ENCODE measurements around the gene RNF26.

RNF26 gene

DNA sequence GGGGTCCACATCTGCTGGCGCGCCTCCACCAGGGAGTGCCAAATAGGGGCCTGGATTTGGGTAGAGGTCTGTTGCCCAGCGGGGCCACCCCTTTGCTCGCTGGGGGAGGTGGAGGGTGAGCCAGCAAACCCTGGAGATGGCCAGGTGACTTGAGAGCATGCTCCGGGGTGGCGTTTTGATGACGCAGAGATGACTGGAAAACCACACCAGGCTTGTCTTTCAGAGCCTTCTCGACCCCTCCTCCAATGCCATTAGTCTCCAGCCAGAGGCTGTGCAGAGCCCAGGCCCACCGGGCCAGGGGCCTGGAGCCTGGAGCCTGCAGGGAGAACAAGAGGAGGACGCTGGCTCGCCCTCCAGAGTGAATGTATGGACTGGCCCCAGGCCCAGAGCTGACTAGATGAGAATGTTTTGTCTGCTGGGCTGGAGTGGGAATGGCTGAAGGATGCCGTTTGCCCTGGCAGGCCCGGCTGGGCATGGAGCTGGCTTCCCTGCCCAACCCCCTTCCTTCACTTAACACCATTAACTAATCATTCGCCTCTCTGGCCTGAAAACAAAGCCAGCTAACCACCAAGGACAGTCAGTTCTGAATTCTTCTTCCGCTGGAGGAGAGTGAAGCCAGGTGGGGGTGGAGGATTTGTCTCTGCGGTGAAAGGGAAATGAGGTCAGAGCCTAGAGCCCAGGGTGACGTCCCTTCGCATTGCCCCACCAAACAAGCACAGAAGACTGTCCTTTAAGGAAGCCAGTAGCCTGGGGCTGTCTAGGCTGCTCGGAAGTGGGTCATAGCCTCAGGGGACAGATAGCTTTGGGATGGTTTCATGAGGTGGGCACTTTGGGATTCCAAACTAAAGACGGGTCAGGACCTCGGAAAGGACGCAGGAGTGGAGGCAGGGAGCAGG, 15.8 kb upstream of the RNF26 start:
- TF ChIP-seq JUND (IDR thresholded peaks at IDR 0.05; ENCODE audit: low read depth): no peak
- in situ Hi-C loops (cut with HindIII; ENCODE audit: low pct_unique_long_range_greater_than_20kb, low sequenced_read_pairs): no loop called here
- DNase-seq (ENCODE audit: low read depth in 1 of 2, low spot score in 1 of 2): no peak

DNA sequence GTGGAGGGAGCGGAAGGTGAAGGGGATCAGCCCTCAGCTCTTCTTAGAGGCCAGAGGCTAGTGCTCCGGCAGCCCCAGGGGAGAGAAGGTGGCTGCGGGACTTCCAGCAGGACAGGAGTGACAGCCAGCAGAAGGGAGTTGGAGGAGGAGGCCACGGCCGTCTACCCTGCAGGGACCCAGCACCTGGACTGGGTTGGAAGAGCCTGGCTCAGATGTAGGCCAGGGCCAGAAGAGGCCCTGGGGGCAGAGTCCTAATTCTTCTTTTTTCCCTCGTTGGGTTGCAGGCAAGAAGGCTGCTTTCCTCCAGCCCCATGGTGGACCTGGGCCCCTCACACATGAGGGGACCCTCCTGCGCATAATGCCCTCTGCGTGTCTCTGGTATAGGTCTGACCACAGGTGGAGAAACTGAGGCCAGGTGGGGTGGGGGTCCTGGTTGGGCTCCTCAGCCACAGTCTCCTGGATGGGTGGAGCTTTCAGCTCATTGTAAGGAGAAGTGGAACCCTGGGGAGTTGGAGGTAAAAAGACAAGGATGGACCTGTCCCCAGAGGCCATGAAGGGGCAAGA, 15.1 kb upstream of the RNF26 start:
- TF ChIP-seq JUND (IDR thresholded peaks at IDR 0.05; ENCODE audit: low read depth): no peak
- in situ Hi-C loops (cut with HindIII; ENCODE audit: low pct_unique_long_range_greater_than_20kb, low sequenced_read_pairs): no loop called here
- DNase-seq (ENCODE audit: low read depth in 1 of 2, low spot score in 1 of 2): no peak

DNA sequence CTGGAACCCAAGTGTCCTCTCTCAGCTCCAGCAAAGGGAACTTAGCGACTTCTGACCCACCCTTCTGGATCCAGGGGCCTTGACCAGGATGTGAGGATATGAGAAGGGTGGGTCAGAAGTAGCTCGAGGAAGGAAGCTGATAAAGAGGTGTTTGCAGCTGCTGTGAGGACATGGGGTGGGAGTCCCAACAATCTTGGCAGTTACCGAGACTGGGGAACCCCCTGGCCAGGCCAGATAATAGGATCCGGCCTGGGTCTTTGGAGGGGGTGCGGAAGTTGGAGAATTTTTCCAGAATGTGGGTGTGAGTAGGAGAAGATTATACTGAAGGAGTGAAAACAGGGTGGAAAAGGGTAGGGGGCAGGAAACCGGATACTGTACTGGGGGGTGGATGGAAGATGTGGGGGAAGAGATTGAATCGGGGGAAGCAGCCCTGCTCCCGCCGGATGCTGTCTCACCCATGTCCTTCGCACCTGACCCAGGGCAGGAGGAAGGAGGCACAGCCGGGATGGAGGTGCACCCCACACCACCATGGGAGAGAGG, 14.6 kb upstream of the RNF26 start:
- in situ Hi-C loops (cut with HindIII; ENCODE audit: low pct_unique_long_range_greater_than_20kb, low sequenced_read_pairs): no loop called here
- TF ChIP-seq JUND (IDR thresholded peaks at IDR 0.05; ENCODE audit: low read depth): no peak
- no peak for DNase-seq (ENCODE audit: low read depth in 1 of 2, low spot score in 1 of 2)

- in situ Hi-C loops (cut with HindIII; ENCODE audit: low pct_unique_long_range_greater_than_20kb, low sequenced_read_pairs): no loop called here
- DNase-seq (ENCODE audit: low read depth in 1 of 2, low spot score in 1 of 2): no peak
- no peak for TF ChIP-seq JUND (IDR thresholded peaks at IDR 0.05; ENCODE audit: low read depth)
Measured at GRCh38 chr11:119320240-119320775, 14.0 kb upstream of the RNF26 start.

- peak; percentile 63 to 75 for DNase-seq (ENCODE audit: low read depth in 1 of 2, low spot score in 1 of 2)
- in situ Hi-C loops (cut with HindIII; ENCODE audit: low pct_unique_long_range_greater_than_20kb, low sequenced_read_pairs): no loop called here
- TF ChIP-seq JUND (IDR thresholded peaks at IDR 0.05; ENCODE audit: low read depth): no peak
Measured at GRCh38 chr11:119320776-119321524, 13.4 kb upstream of the RNF26 start.

- no peak for DNase-seq (ENCODE audit: low read depth in 1 of 2, low spot score in 1 of 2)
- no peak for TF ChIP-seq JUND (IDR thresholded peaks at IDR 0.05; ENCODE audit: low read depth)
- in situ Hi-C loops (cut with HindIII; ENCODE audit: low pct_unique_long_range_greater_than_20kb, low sequenced_read_pairs): no loop called here
Measured at GRCh38 chr11:119322360-119322739, 12.0 kb upstream of the RNF26 start.

GRCh38 chr11:119322921-119323531, 11.3 kb upstream of the RNF26 start:
- in situ Hi-C loops (cut with HindIII; ENCODE audit: low pct_unique_long_range_greater_than_20kb, low sequenced_read_pairs): no loop called here
- DNase-seq (ENCODE audit: low read depth in 1 of 2, low spot score in 1 of 2): no peak
- no peak for TF ChIP-seq JUND (IDR thresholded peaks at IDR 0.05; ENCODE audit: low read depth)

- TF ChIP-seq JUND (IDR thresholded peaks at IDR 0.05; ENCODE audit: low read depth): no peak
- in situ Hi-C loops (cut with HindIII; ENCODE audit: low pct_unique_long_range_greater_than_20kb, low sequenced_read_pairs): no loop called here
- DNase-seq (ENCODE audit: low read depth in 1 of 2, low spot score in 1 of 2): peak; percentile 72 to 82
Measured at GRCh38 chr11:119323532-119324033, 10.7 kb upstream of the RNF26 start.

DNA sequence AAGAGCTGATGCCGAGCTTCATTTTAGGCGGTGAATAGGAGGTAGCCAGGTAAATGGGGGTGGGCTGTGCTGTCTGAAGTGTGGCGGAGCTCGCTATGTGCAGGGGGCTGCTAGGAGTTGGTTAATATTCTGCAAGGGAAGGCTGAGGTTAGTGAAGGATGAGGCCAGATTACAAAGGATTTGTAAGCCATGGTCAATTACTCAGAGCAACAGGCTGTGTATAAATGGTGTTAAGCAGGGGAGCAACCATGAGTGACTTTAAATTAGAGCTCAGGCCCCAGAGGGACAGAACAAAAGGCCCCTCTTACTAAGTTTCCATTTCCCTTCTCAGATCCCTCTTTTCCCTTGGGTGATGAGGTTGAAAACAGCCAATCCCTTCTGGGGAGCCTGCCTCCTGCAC, 10.1 kb upstream of the RNF26 start:
- no peak for TF ChIP-seq JUND (IDR thresholded peaks at IDR 0.05; ENCODE audit: low read depth)
- no peak for DNase-seq (ENCODE audit: low read depth in 1 of 2, low spot score in 1 of 2)
- in situ Hi-C loops (cut with HindIII; ENCODE audit: low pct_unique_long_range_greater_than_20kb, low sequenced_read_pairs): no loop called here

- in situ Hi-C loops (cut with HindIII; ENCODE audit: low pct_unique_long_range_greater_than_20kb, low sequenced_read_pairs): no loop called here
Measured at GRCh38 chr11:119329320-119329719, 5.0 kb upstream of the RNF26 start.

GRCh38 chr11:119330237-119330636, 4.1 kb upstream of the RNF26 start:
- TF ChIP-seq JUND (IDR thresholded peaks at IDR 0.05; ENCODE audit: low read depth): no peak
- in situ Hi-C loops (cut with HindIII; ENCODE audit: low pct_unique_long_range_greater_than_20kb, low sequenced_read_pairs): no loop called here
- no peak for DNase-seq (ENCODE audit: low read depth in 1 of 2, low spot score in 1 of 2)

More at GRCh38 chr11:119329320-119329719, 5.0 kb upstream of the RNF26 start:
- TF ChIP-seq JUND (IDR thresholded peaks at IDR 0.05; ENCODE audit: low read depth): no peak
- no peak for DNase-seq (ENCODE audit: low read depth in 1 of 2, low spot score in 1 of 2)
